Measurements from ENCODE around the gene PPP2R2C. TPM values are rescaled to one million over a fixed set of nuclear protein-coding genes. Genes with fewer than 3 reads are reported as not detected.

The PPP2R2C gene
- not detected for total RNA-seq

GRCh38 chr4:6472387-6473263 is at the start of gene PPP2R2C:
Gene PPP2R2C, minus strand, starts transcription at chr4:6472614. Its CDS starts 385 bp downstream, at chr4:6472229.
- H3K27me3 Mint-ChIP-seq = peaks cover 58% of the 10 kb centered on the region
- H3K4me1 Mint-ChIP-seq = peaks cover 3% of the 10 kb centered on the region
- CTCF ChIA-PET = no interaction called here
- peak; percentile 12 for DNase-seq
- no peak within 1 kb of the TSS for H3K27ac Mint-ChIP-seq
- H3K36me3 Mint-ChIP-seq (ENCODE audit: low read depth) = no peaks in the 10 kb centered on the region
- no peak within 1 kb of the TSS for H3K4me3 Mint-ChIP-seq
- no peaks in the 10 kb centered on the region for H3K9me3 Mint-ChIP-seq
- POLR2A ChIA-PET = no interaction called here

- DNase-seq = no peak
- Mint-ChIP-seq H3K4me3 (no peak overlapping the region), H3K36me3 (ENCODE audit: low read depth) (no peaks in the 10 kb centered on the region), H3K27me3 (peaks cover 3% of the 10 kb centered on the region), H3K27ac (no peak overlapping the region), H3K4me1 (no peaks in the 10 kb centered on the region), H3K9me3 (no peaks in the 10 kb centered on the region)
- ChIA-PET POLR2A (no interaction called here), CTCF (no interaction called here)
Measured at GRCh38 chr4:6520978-6521377, 48.6 kb upstream of the PPP2R2C start.

- POLR2A ChIA-PET = no interaction called here
- no peak overlapping the region for H3K4me3 Mint-ChIP-seq
- H3K27me3 Mint-ChIP-seq = peaks cover 3% of the 10 kb centered on the region
- no peaks in the 10 kb centered on the region for H3K4me1 Mint-ChIP-seq
- CTCF ChIA-PET = no interaction called here
- no peak overlapping the region for H3K27ac Mint-ChIP-seq
- no peak for DNase-seq
- no peaks in the 10 kb centered on the region for H3K9me3 Mint-ChIP-seq
- H3K36me3 Mint-ChIP-seq (ENCODE audit: low read depth) = no peaks in the 10 kb centered on the region
Measured at GRCh38 chr4:6520051-6520636, 47.7 kb upstream of the PPP2R2C start.

- no peak overlapping the region for H3K27ac Mint-ChIP-seq
- POLR2A ChIA-PET = no interaction called here
Measured at GRCh38 chr4:6517171-6517570, 44.8 kb upstream of the PPP2R2C start.

DNA sequence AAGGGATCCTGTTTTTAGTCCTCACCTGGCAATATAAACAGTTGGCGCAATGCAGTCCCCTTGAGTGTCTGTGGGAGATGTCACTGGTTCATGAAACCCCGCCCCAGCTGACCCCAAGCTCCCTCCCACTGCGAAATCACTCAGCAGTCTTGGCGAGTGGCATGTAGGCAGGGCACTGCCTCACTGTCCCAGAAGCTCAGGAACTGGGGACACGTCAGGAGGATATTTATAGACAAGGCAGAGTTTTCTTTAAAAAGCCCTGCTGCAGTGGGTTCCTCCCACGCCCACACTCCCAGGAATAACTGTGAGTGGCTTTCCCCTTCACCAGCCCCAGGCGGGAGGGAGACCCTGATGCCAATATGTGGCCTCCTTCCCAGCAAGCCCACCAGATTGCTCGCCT is 44.3 kb upstream of the PPP2R2C start:
- Mint-ChIP-seq H3K4me3 (no peak overlapping the region), H3K36me3 (ENCODE audit: low read depth) (no peaks in the 10 kb centered on the region), H3K27me3 (peaks cover 3% of the 10 kb centered on the region), H3K9me3 (no peaks in the 10 kb centered on the region), H3K4me1 (no peaks in the 10 kb centered on the region), H3K27ac (no peak overlapping the region)
- no peak for DNase-seq
- POLR2A ChIA-PET = no interaction called here
- CTCF ChIA-PET = no interaction called here

More at GRCh38 chr4:6517171-6517570, 44.8 kb upstream of the PPP2R2C start:
- Mint-ChIP-seq H3K27me3 (peaks cover 3% of the 10 kb centered on the region), H3K36me3 (ENCODE audit: low read depth) (no peaks in the 10 kb centered on the region), H3K4me1 (no peaks in the 10 kb centered on the region), H3K4me3 (no peak overlapping the region), H3K9me3 (no peaks in the 10 kb centered on the region)
- CTCF ChIA-PET = no interaction called here
- DNase-seq = no peak

DNA sequence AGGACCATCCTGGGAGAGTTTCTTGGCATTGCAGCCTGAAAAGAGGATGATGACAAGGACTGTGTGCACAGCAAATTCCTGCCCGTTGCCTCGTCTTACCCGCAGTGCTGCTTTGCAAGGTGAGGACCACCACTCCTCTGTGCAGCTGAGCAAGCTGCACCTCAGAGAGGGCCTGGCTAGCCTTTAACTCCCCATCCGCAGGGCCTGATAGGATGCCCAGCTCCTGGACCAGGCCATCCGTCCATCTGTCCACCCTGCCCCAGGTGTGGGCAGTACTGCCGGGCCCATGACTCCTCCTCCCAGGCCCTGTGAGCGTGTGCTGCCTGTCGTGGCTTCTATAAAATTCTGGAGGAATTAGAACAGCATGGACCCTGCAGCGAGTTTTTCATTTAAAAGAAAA is 43.9 kb upstream of the PPP2R2C start:
- Mint-ChIP-seq H3K9me3 (no peaks in the 10 kb centered on the region), H3K4me3 (no peak overlapping the region), H3K36me3 (ENCODE audit: low read depth) (no peaks in the 10 kb centered on the region), H3K4me1 (no peaks in the 10 kb centered on the region), H3K27ac (no peak overlapping the region), H3K27me3 (peaks cover 3% of the 10 kb centered on the region)
- CTCF ChIA-PET = no interaction called here
- POLR2A ChIA-PET = no interaction called here
- DNase-seq = no peak

GRCh38 chr4:6513678-6514077 is 41.3 kb upstream of the PPP2R2C start:
- Mint-ChIP-seq H3K27ac (no peak overlapping the region), H3K36me3 (ENCODE audit: low read depth) (peaks cover 3% of the 10 kb centered on the region), H3K27me3 (no peaks in the 10 kb centered on the region), H3K4me1 (no peaks in the 10 kb centered on the region), H3K4me3 (no peak overlapping the region), H3K9me3 (peaks cover 4% of the 10 kb centered on the region)
- no peak for DNase-seq
- ChIA-PET POLR2A (no interaction called here), CTCF (no interaction called here)

DNA sequence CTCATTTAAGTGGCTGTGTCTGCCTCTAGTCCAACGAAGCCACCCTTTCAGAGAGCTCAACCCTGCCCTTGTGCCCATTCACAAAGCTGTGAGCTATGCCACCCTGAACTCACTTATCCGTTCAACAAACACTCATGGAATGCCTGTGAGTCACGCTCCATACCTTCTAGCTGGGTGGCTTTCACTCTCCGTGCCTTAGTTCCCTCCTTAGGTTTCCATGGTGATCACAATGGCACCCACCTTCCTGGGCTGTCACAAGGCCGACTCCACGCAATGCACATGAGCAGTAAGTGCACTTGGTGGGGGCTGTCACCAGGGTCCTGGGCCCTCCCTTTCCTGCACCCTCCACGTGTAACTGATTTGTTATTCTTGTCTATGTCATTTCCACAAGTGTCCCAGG is 37.2 kb upstream of the PPP2R2C start:
- Mint-ChIP-seq H3K4me1 (no peaks in the 10 kb centered on the region), H3K27ac (no peak overlapping the region), H3K9me3 (peaks cover 12% of the 10 kb centered on the region), H3K36me3 (ENCODE audit: low read depth) (peaks cover 3% of the 10 kb centered on the region), H3K27me3 (no peaks in the 10 kb centered on the region), H3K4me3 (no peak overlapping the region)
- ChIA-PET CTCF (no interaction called here), POLR2A (no interaction called here)
- no peak for DNase-seq

- ChIA-PET POLR2A (no interaction called here), CTCF (no interaction called here)
- peaks cover 3% of the 10 kb centered on the region for H3K36me3 Mint-ChIP-seq (ENCODE audit: low read depth)
- H3K9me3 Mint-ChIP-seq = peaks cover 25% of the 10 kb centered on the region
- H3K27ac Mint-ChIP-seq = no peak overlapping the region
- H3K4me1 Mint-ChIP-seq = no peaks in the 10 kb centered on the region
- H3K4me3 Mint-ChIP-seq = no peak overlapping the region
- H3K27me3 Mint-ChIP-seq = peaks cover 7% of the 10 kb centered on the region
- no peak for DNase-seq
Measured at GRCh38 chr4:6507345-6507744, 34.9 kb upstream of the PPP2R2C start.

GRCh38 chr4:6506616-6507140 is 34.3 kb upstream of the PPP2R2C start:
- ChIA-PET POLR2A (no interaction called here), CTCF (no interaction called here)
- H3K9me3 Mint-ChIP-seq = peaks cover 25% of the 10 kb centered on the region
- no peaks in the 10 kb centered on the region for H3K4me1 Mint-ChIP-seq
- H3K36me3 Mint-ChIP-seq (ENCODE audit: low read depth) = peaks cover 3% of the 10 kb centered on the region
- no peak overlapping the region for H3K4me3 Mint-ChIP-seq
- DNase-seq = no peak
- H3K27ac Mint-ChIP-seq = no peak overlapping the region
- peaks cover 7% of the 10 kb centered on the region for H3K27me3 Mint-ChIP-seq

GRCh38 chr4:6504900-6505496 is 32.6 kb upstream of the PPP2R2C start:
- POLR2A ChIA-PET = no interaction called here
- Mint-ChIP-seq H3K4me1 (no peaks in the 10 kb centered on the region), H3K36me3 (ENCODE audit: low read depth) (no peaks in the 10 kb centered on the region), H3K27ac (no peak overlapping the region), H3K27me3 (peaks cover 14% of the 10 kb centered on the region), H3K4me3 (no peak overlapping the region), H3K9me3 (peaks cover 21% of the 10 kb centered on the region)
- CTCF ChIA-PET = no interaction called here
- no peak for DNase-seq

DNA sequence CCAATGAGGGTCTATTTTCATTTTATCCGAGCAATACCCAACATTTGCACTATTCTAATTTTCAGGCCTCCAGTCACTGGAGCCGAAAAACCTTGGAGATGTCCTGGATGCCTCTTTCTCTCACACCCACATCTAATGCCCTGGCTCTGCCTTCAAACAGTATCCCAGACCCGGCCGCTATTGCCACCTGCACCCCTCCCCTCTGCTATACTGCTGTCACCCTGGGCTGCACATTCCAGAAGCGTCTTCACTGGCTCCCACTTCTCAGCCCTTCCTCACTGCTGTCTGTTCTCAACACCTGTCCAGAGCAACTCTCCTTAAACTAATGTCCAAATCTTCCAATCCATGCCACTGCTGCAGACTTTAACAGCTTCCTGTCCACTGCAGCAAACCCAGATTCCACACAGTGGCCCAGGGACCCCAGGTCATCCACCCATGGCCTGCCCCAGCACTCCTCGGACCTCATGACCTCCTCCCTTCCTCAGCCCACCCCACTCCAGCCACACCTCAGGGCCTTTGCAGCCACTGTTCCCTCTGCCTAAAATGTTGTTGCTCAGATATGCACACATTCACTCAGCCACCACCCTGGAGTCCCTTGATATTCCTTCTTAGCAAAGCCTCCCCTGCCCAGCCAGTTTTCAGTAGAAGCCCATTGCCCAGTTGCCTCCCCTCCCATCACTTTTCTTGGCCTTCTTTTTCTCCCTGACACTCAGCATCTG is 30.5 kb upstream of the PPP2R2C start:
- Mint-ChIP-seq H3K27ac (no peak overlapping the region), H3K9me3 (peaks cover 21% of the 10 kb centered on the region), H3K27me3 (peaks cover 19% of the 10 kb centered on the region), H3K4me1 (no peaks in the 10 kb centered on the region), H3K4me3 (no peak overlapping the region), H3K36me3 (ENCODE audit: low read depth) (no peaks in the 10 kb centered on the region)
- ChIA-PET CTCF (no interaction called here), POLR2A (no interaction called here)
- DNase-seq = no peak

DNA sequence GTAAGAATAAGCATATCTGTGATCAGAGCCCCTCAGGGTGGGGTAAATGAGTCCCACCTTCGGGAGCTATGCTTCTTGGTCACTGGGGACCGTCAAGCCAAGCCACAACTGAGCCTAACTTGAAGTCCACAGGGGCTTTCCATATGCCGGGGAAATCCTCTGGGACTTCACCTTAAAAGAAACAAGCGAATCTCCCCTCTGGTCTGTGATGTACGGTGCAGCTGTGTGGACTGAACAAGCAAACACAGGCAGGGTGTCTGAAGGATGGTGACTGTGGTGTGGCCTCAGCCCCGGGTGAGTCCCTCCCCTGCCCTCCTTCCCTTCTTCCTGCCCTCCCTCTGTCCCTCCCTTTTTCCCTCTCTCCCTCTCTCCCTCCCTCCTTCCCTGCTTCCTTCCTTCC is 29.7 kb upstream of the PPP2R2C start:
- Mint-ChIP-seq H3K9me3 (peaks cover 21% of the 10 kb centered on the region), H3K36me3 (ENCODE audit: low read depth) (no peaks in the 10 kb centered on the region), H3K4me1 (no peaks in the 10 kb centered on the region), H3K27ac (no peak overlapping the region), H3K27me3 (peaks cover 19% of the 10 kb centered on the region), H3K4me3 (no peak overlapping the region)
- ChIA-PET CTCF (no interaction called here), POLR2A (no interaction called here)
- no peak for DNase-seq

All from activated CD4-positive, alpha-beta memory T cell treated with anti-CD3 and anti-CD28 coated beads, Interleukin-2, amount 10 ng/mL, durations not matched to agents 7 days and 5 days (primary cell).